Measurements from ENCODE around the gene KLHL9.

KLHL9 gene

GRCh38 chr9:21322911-21323461 is 12.2 kb downstream of the KLHL9 start:
- TF ChIP-seq CTCF (IDR thresholded peaks at IDR 0.05; ENCODE audit: insufficient read depth, low read length, poor library complexity, severe bottlenecking): no peak
- DNase-seq (ENCODE audit: extremely low read depth, insufficient read length): no peak
- peaks cover 3% of the 10 kb centered on the region for H3K36me3 ChIP-seq (ENCODE audit: control insufficient read depth, insufficient read depth, low read length)

GRCh38 chr9:21320465-21320864 is 14.7 kb downstream of the KLHL9 start:
- Histone ChIP-seq H3K4me3 (replicated peaks; ENCODE audit: low read depth, low read length) (no peak overlapping the region), H3K36me3 (ENCODE audit: control insufficient read depth, insufficient read depth, low read length) (peaks cover 3% of the 10 kb centered on the region), H3K27me3 (replicated peaks; ENCODE audit: control insufficient read depth, insufficient read depth, low read length) (no peaks in the 10 kb centered on the region)
- no peak for TF ChIP-seq CTCF (IDR thresholded peaks at IDR 0.05; ENCODE audit: insufficient read depth, low read length, poor library complexity, severe bottlenecking)
- no peak for DNase-seq (ENCODE audit: extremely low read depth, insufficient read length)

More at GRCh38 chr9:21322911-21323461, 12.2 kb downstream of the KLHL9 start:
- no peak overlapping the region for H3K4me3 ChIP-seq (replicated peaks; ENCODE audit: low read depth, low read length)
- H3K27me3 ChIP-seq (replicated peaks; ENCODE audit: control insufficient read depth, insufficient read depth, low read length): no peaks in the 10 kb centered on the region

- Histone ChIP-seq H3K4me3 (replicated peaks; ENCODE audit: low read depth, low read length) (no peak overlapping the region), H3K36me3 (ENCODE audit: control insufficient read depth, insufficient read depth, low read length) (peaks cover 2% of the 10 kb centered on the region), H3K27me3 (replicated peaks; ENCODE audit: control insufficient read depth, insufficient read depth, low read length) (no peaks in the 10 kb centered on the region)
- DNase-seq (ENCODE audit: extremely low read depth, insufficient read length): no peak
- peak; percentile 70 for TF ChIP-seq CTCF (IDR thresholded peaks at IDR 0.05; ENCODE audit: insufficient read depth, low read length, poor library complexity, severe bottlenecking)
Measured at GRCh38 chr9:21317956-21318923, 17.0 kb downstream of the KLHL9 start.

GRCh38 chr9:21316860-21317259 is 18.3 kb downstream of the KLHL9 start:
- Histone ChIP-seq H3K27me3 (replicated peaks; ENCODE audit: control insufficient read depth, insufficient read depth, low read length) (no peaks in the 10 kb centered on the region; the same call in 1 of the 2 replicates), H3K36me3 (ENCODE audit: control insufficient read depth, insufficient read depth, low read length) (peaks cover 2% of the 10 kb centered on the region; the same call in 1 of the 2 replicates), H3K4me3 (replicated peaks; ENCODE audit: low read depth, low read length) (no peak overlapping the region)
- DNase-seq (ENCODE audit: extremely low read depth, insufficient read length): no peak
- TF ChIP-seq CTCF (IDR thresholded peaks at IDR 0.05; ENCODE audit: insufficient read depth, low read length, poor library complexity, severe bottlenecking): no peak

- H3K36me3 ChIP-seq (ENCODE audit: control insufficient read depth, insufficient read depth, low read length): peaks cover 2% of the 10 kb centered on the region; the same call in 1 of the 2 replicates
- DNase-seq (ENCODE audit: extremely low read depth, insufficient read length): no peak
- no peaks in the 10 kb centered on the region; the same call in 1 of the 2 replicates for H3K27me3 ChIP-seq (replicated peaks; ENCODE audit: control insufficient read depth, insufficient read depth, low read length)
- no peak for TF ChIP-seq CTCF (IDR thresholded peaks at IDR 0.05; ENCODE audit: insufficient read depth, low read length, poor library complexity, severe bottlenecking)
- no peak overlapping the region for H3K4me3 ChIP-seq (replicated peaks; ENCODE audit: low read depth, low read length)
Measured at GRCh38 chr9:21316032-21316842, 19.0 kb downstream of the KLHL9 start.

Data from GM06990 (cell line).